HepG2 (cell line): ENCODE data around the gene TRIM67. TPM values are rescaled to one million over a fixed set of nuclear protein-coding genes. Genes with fewer than 3 reads are reported as not detected.

Source experiments
- ATAC-seq: fragments of 200-7000 bp; cut with Tn5 transposase; 3 replicates; pipeline ENCODE4 v1.9.1; 2020; ENCODE audit warnings: mild to moderate bottlenecking, moderate library complexity
- BruUV-seq: library from RNA; stranded (reverse); fragments of 400-500 nt; replicated peaks from 2 replicates; lab custom pipeline; 2021; lab: Mats Ljungman, UMichigan
- CTCF ChIA-PET: fragments of 300-600 bp; formaldehyde crosslinking; extraction: SDS; loops from one replicate; lab custom pipeline; 2021; ENCODE audit warnings: low total read pairs, inconsistent platforms, low intra/inter-chr PET ratio; lab: Yijun Ruan, JAX
- POLR2A ChIA-PET: fragments of 350-600 bp; sonication (Branson Sonifier 250); formaldehyde crosslinking; loops from one replicate; lab custom pipeline; 2020; ENCODE audit warnings: antibody characterized with exemption, inconsistent platforms; lab: Yijun Ruan, JAX
- DNase-seq: peaks from one replicate; pipeline ENCODE4 v3.0.0-alpha.2; 2015; ENCODE audit warnings: low spot score
- FAIRE-seq: peaks from 3 replicates; lab custom pipeline; 2011; peaks lifted over from hg19 to GRCh38; lab: Jason Lieb, UNC
- H2AFZ ChIP-seq: one replicate; pipeline ENCODE4 v1.6.1; 2011; ENCODE audit warnings: low read length, inconsistent platforms
- H3K27ac ChIP-seq: fragments of 300-600 bp; 3 replicates; pipeline ENCODE4 v1.8.0; 2011; ENCODE audit warnings: mixed run types, mild to moderate bottlenecking, mixed read lengths, low read length, inconsistent platforms; ENCODE audit not compliant: insufficient read depth; ENCODE audit errors: extremely low read length
- H3K27me3 ChIP-seq, 2 experiments: fragments of 200-600 bp in 1 of 2; 2 replicates in 1 of 2; 3 replicates in 1 of 2; pipeline versions ENCODE4 v1.6.0 to v1.8.0; 2011; ENCODE audit warnings: low read length in 2 of 2, mild to moderate bottlenecking in 2 of 2, moderate library complexity in 2 of 2, inconsistent platforms in 1 of 2; ENCODE audit not compliant: insufficient read depth in 2 of 2, control insufficient read depth in 1 of 2
- H3K36me3 ChIP-seq, 2 experiments: fragments of 200-600 bp in 1 of 2; replicated peaks in 1 of 2; 2 replicates in 1 of 2; 3 replicates in 1 of 2; pipeline versions ENCODE4 v1.5.1 to v1.8.0; 2011; ENCODE audit warnings: low read length in 2 of 2, inconsistent platforms in 1 of 2; ENCODE audit not compliant: insufficient read depth in 2 of 2, control insufficient read depth in 1 of 2
- H3K4me1 ChIP-seq: 2 replicates; pipeline ENCODE4 v1.5.1; 2012; ENCODE audit warnings: low read length, inconsistent platforms; ENCODE audit not compliant: insufficient read depth
- H3K4me2 ChIP-seq: 2 replicates; pipeline ENCODE4 v1.6.0; 2011; ENCODE audit warnings: low read depth, low read length, inconsistent platforms
- H3K4me3 ChIP-seq, 3 experiments: fragments of 200-600 bp in 1 of 3; sonication (generic), shearing (Covaris generic) in 1 of 3; replicated peaks in 1 of 3; 2 replicates each; pipeline ENCODE4 v1.5.1; 2011 to 2016; ENCODE audit warnings: low read length in 3 of 3, inconsistent platforms in 2 of 3, low read depth in 2 of 3, mild to moderate bottlenecking in 2 of 3, control low read depth in 1 of 3, mixed read lengths in 1 of 3; ENCODE audit not compliant: insufficient read depth in 1 of 3
- H3K79me2 ChIP-seq: one replicate; pipeline ENCODE4 v1.6.1; 2011; ENCODE audit warnings: low read length, inconsistent platforms; ENCODE audit not compliant: insufficient read depth
- H3K9ac ChIP-seq: 2 replicates; pipeline ENCODE4 v1.6.0; 2011; ENCODE audit warnings: mild to moderate bottlenecking, low read depth, low read length, inconsistent platforms; ENCODE audit not compliant: insufficient read depth
- H3K9me3 ChIP-seq: 2 replicates; pipeline ENCODE4 v1.5.1; 2012; ENCODE audit warnings: mild to moderate bottlenecking, low read length
- H4K20me1 ChIP-seq: 2 replicates; pipeline ENCODE4 v1.6.0; 2011; ENCODE audit warnings: inconsistent platforms, mild to moderate bottlenecking, low read length, moderate library complexity; ENCODE audit not compliant: insufficient read depth
- EZH2 ChIP-seq: conservative IDR thresholded peaks from 2 replicates; pipeline ENCODE4 v1.6.1; 2012; ENCODE audit warnings: mild to moderate bottlenecking, low read depth, low read length, moderate library complexity
- HMG20A ChIP-seq: IDR thresholded peaks from 2 replicates; pipeline ENCODE4 v1.6.1; 2016; ENCODE audit warnings: borderline replicate concordance
- HMG20B ChIP-seq: conservative IDR thresholded peaks from 2 replicates; pipeline ENCODE4 v1.6.1; 2016; ENCODE audit warnings: missing genetic modification reagents, missing compliant biosample characterization
- NFYC ChIP-seq: IDR thresholded peaks from 2 replicates; pipeline ENCODE4 v1.6.1; 2016; ENCODE audit warnings: missing genetic modification reagents, missing compliant biosample characterization
- REL ChIP-seq: sonication (generic); formaldehyde crosslinking; conservative IDR thresholded peaks from 2 replicates; pipeline ENCODE4 v1.8.0; 2022; ENCODE audit warnings: mild to moderate bottlenecking, missing genetic modification reagents, moderate library complexity
- ZNF383 ChIP-seq: sonication (generic); formaldehyde crosslinking; IDR thresholded peaks from 2 replicates; pipeline ENCODE4 v1.4.0; 2020; ENCODE audit warnings: missing genetic modification reagents, mild to moderate bottlenecking, borderline replicate concordance
- ZNF766 ChIP-seq: sonication (generic); formaldehyde crosslinking; IDR thresholded peaks from 2 replicates; pipeline ENCODE4 v1.5.0; 2020; ENCODE audit warnings: missing genetic modification reagents, borderline replicate concordance
- ZSCAN30 ChIP-seq: sonication (generic); formaldehyde crosslinking; IDR thresholded peaks from 2 replicates; pipeline ENCODE4 v1.5.0; 2020; ENCODE audit warnings: mild to moderate bottlenecking, missing genetic modification reagents
- WGBS: methylation state at CpG from one replicate; pipeline ENCODE4 v1.1.6; 2017; ENCODE audit warnings: low lambda C conversion rate; 5-methylcytosine and 5-hydroxymethylcytosine counted together
- in situ Hi-C: cut with HindIII; loops from 2 replicates; pipeline ENCODE4 v1.10.0; 2017; ENCODE audit warnings: low pct_unique_long_range_greater_than_20kb; ENCODE audit not compliant: extremely low pct_ligation_motif_present
- intact Hi-C: fragments of 100-400 bp; cut with micrococcal nuclease; formaldehyde crosslinking; loops from one replicate; pipeline ENCODE4 v1.10.0; 2022; ENCODE audit not compliant: unreplicated experiment
- polyA plus RNA-seq, 8 experiments: library from polyadenylated mRNA; depleted of rRNA in 3 of 8; stranded (reverse) in 7 of 8; unstranded in 1 of 8; fragments of >200 nt; fragmentation: Illumina TruSeq in 4 of 8; extraction: Trizol in 4 of 8; gene quantifications; 2 replicates each; pipeline versions ENCODE4 v1.2.1 to v1.2.3, GENCODE V29; 2011 to 2016; ENCODE audit warnings: low read depth in 4 of 8, missing spikeins in 1 of 8, mixed read lengths in 1 of 8; ENCODE audit not compliant: insufficient read depth in 1 of 8
- total RNA-seq, 5 experiments: library from RNA; depleted of rRNA; stranded (reverse); fragments of >200 nt; fragmentation: Illumina TruSeq; extraction: Trizol; gene quantifications; 2 replicates each; pipeline ENCODE4 v1.2.3, GENCODE V29; 2016; ENCODE audit warnings: low read depth in 1 of 5

The TRIM67 gene
- total and polyA plus RNA-seq, 2 of the 13 experiments (the other 11 are each of a cell fraction or from before 2014, with no cell fraction given), result not detected

- POLR2A ChIA-PET, result no interaction called here
- no peak for DNase-seq
- Histone ChIP-seq H4K20me1 (no peaks in the 10 kb centered on the region), H3K4me2 (no peak overlapping the region), H3K36me3 (no peaks in the 10 kb centered on the region), H3K9me3 (no peaks in the 10 kb centered on the region), H2AFZ (no peak overlapping the region), H3K4me1 (no peaks in the 10 kb centered on the region), H3K79me2 (no peaks in the 10 kb centered on the region), H3K27me3 (peaks cover 3 to 57% of the 10 kb centered on the region in 2 experiments; a peak in 4 of 5 replicates), H3K9ac (no peak overlapping the region), H3K4me3 (no peak overlapping the region), H3K27ac (no peak overlapping the region)
- intact Hi-C loops, result no loop called here
- ATAC-seq, result no peak
- no TSS peak for BruUV-seq
- CTCF ChIA-PET, result no interaction called here
- in situ Hi-C loops, result no loop called here
- WGBS, result 39% methylated on average over 11 of the region's 11 CpGs
- FAIRE-seq, result no peak
- no peak for TF ChIP-seq EZH2
- no peak for TF ChIP-seq REL (CRISPR knock-in tag)
- no peak for TF ChIP-seq HMG20B (CRISPR knock-in tag)
- TF ChIP-seq HMG20A (CRISPR knock-in tag), result no peak
- no peak for TF ChIP-seq ZSCAN30 (CRISPR knock-in tag)
- no peak for TF ChIP-seq ZNF766 (CRISPR knock-in tag)
Measured at GRCh38 chr1:231185391-231185790, 23.5 kb downstream of the TRIM67 start.

- TF ChIP-seq ZNF383 (CRISPR knock-in tag), result no peak
- no peak for TF ChIP-seq NFYC
- POLR2A ChIA-PET, result no interaction called here
- DNase-seq, result no peak
- no peaks in the 10 kb centered on the region for H3K79me2 ChIP-seq
- WGBS, result 59% methylated on average over 9 of the region's 11 CpGs
- FAIRE-seq, result no peak
- BruUV-seq, result no TSS peak
- no peaks in the 10 kb centered on the region for H3K36me3 ChIP-seq
- no peak overlapping the region for H3K27ac ChIP-seq
- peaks cover 1 to 60% of the 10 kb centered on the region in 2 experiments; a peak in 4 of 5 replicates for H3K27me3 ChIP-seq
- CTCF ChIA-PET, result no interaction called here
- H3K4me1 ChIP-seq, result no peaks in the 10 kb centered on the region
- no peak overlapping the region for H3K4me3 ChIP-seq
- no peaks in the 10 kb centered on the region for H4K20me1 ChIP-seq
- no peaks in the 10 kb centered on the region for H3K9me3 ChIP-seq
- no peak overlapping the region for H2AFZ ChIP-seq
- no peak overlapping the region for H3K4me2 ChIP-seq
- intact Hi-C loops, result no loop called here
- in situ Hi-C loops, result no loop called here
- no peak for ATAC-seq
- no peak overlapping the region for H3K9ac ChIP-seq
Measured at GRCh38 chr1:231186356-231187115, 24.7 kb downstream of the TRIM67 start.
